ENCODE measurements around the gene FBXO38. TPM values are rescaled to one million over a fixed set of nuclear protein-coding genes. Genes with fewer than 3 reads are reported as not detected.

FBXO38 gene
- total RNA-seq, 2 experiments from 2014 or later: 37.6 to 49.5 TPM

GRCh38 chr5:148418511-148418910, 34.8 kb downstream of the FBXO38 start:
- Histone ChIP-seq H3K9me3 (ENCODE audit: low read length) (no peaks in the 10 kb centered on the region), H3K4me3 (ENCODE audit: low read depth, low read length, poor library complexity, severe bottlenecking) (no peak overlapping the region), H3K4me1 (ENCODE audit: insufficient read depth, low read length, poor library complexity, severe bottlenecking) (no peaks in the 10 kb centered on the region), H4K20me1 (ENCODE audit: insufficient read depth, low read length) (no peaks in the 10 kb centered on the region), H3K79me2 (ENCODE audit: insufficient read depth, low read depth, low read length) (no peaks in the 10 kb centered on the region), H3K27ac (ENCODE audit: low read depth, low read length, poor library complexity, severe bottlenecking) (no peak overlapping the region), H3K9me2 (ENCODE audit: insufficient read depth, low read length) (no peaks in the 10 kb centered on the region), H3K36me3 (ENCODE audit: insufficient read depth, low read length) (peaks cover 92% of the 10 kb centered on the region), H2AFZ (ENCODE audit: low read length) (no peak overlapping the region), H3K4me2 (ENCODE audit: low read length) (no peak overlapping the region)
- ChIA-PET POLR2A (interaction anchor here (2.0 kb wide), 1 partner anchor 10 kb away, joined by 5 read pairs; no protein-coding TSS in a partner anchor), CTCF (ENCODE audit: unreplicated experiment) (no interaction called here)
- BruUV-seq (replicated peaks): no TSS peak
- TF ChIP-seq CTCF (conservative IDR thresholded peaks at IDR 0.05; ENCODE audit: low read length): no peak
- no peak for TF ChIP-seq EZH2phosphoT487 (IDR thresholded peaks at IDR 0.05; ENCODE audit: borderline replicate concordance, low read depth, low read length)
- intact Hi-C loops (cut with micrococcal nuclease; ENCODE audit: unreplicated experiment): no loop called here
- no peak for DNase-seq (ENCODE audit: low spot score)

- ChIA-PET POLR2A (interaction anchor here (0.6 to 2.1 kb wide), 9 partner anchors 8 to 1888 kb away, joined by 3 to 7 read pairs (median 4); no protein-coding TSS in a partner anchor), CTCF (ENCODE audit: unreplicated experiment) (interaction anchor here (1.1 kb wide), 1 partner anchor 32 kb away, joined by 3 read pairs; no protein-coding TSS in a partner anchor)
- Histone ChIP-seq H2AFZ (ENCODE audit: low read length) (no peak overlapping the region), H3K9me3 (ENCODE audit: low read length) (no peaks in the 10 kb centered on the region), H4K20me1 (ENCODE audit: insufficient read depth, low read length) (no peaks in the 10 kb centered on the region), H3K4me1 (ENCODE audit: insufficient read depth, low read length, poor library complexity, severe bottlenecking) (no peaks in the 10 kb centered on the region), H3K79me2 (ENCODE audit: insufficient read depth, low read depth, low read length) (no peaks in the 10 kb centered on the region), H3K9me2 (ENCODE audit: insufficient read depth, low read length) (no peaks in the 10 kb centered on the region), H3K4me2 (ENCODE audit: low read length) (no peak overlapping the region), H3K36me3 (ENCODE audit: insufficient read depth, low read length) (peaks cover 92% of the 10 kb centered on the region), H3K27ac (ENCODE audit: low read depth, low read length, poor library complexity, severe bottlenecking) (no peak overlapping the region), H3K4me3 (ENCODE audit: low read depth, low read length, poor library complexity, severe bottlenecking) (no peak overlapping the region)
- no TSS peak for BruUV-seq (replicated peaks)
- DNase-seq (ENCODE audit: low spot score): no peak
- TF ChIP-seq EZH2phosphoT487 (IDR thresholded peaks at IDR 0.05; ENCODE audit: borderline replicate concordance, low read depth, low read length): no peak
- no peak for TF ChIP-seq CTCF (conservative IDR thresholded peaks at IDR 0.05; ENCODE audit: low read length)
- intact Hi-C loops (cut with micrococcal nuclease; ENCODE audit: unreplicated experiment): no loop called here
Measured at GRCh38 chr5:148421661-148422060, 37.9 kb downstream of the FBXO38 start.

- no peak for DNase-seq (ENCODE audit: low spot score)
- no peaks in the 10 kb centered on the region for H3K9me2 ChIP-seq (ENCODE audit: insufficient read depth, low read length)
- no peak overlapping the region for H3K4me3 ChIP-seq (ENCODE audit: low read depth, low read length, poor library complexity, severe bottlenecking)
- no peaks in the 10 kb centered on the region for H3K79me2 ChIP-seq (ENCODE audit: insufficient read depth, low read depth, low read length)
- no peaks in the 10 kb centered on the region for H4K20me1 ChIP-seq (ENCODE audit: insufficient read depth, low read length)
- no TSS peak for BruUV-seq (replicated peaks)
- intact Hi-C loops (cut with micrococcal nuclease; ENCODE audit: unreplicated experiment): no loop called here
- H3K27ac ChIP-seq (ENCODE audit: low read depth, low read length, poor library complexity, severe bottlenecking): no peak overlapping the region
- ChIA-PET POLR2A (no interaction called here), CTCF (ENCODE audit: unreplicated experiment) (no interaction called here)
- H3K36me3 ChIP-seq (ENCODE audit: insufficient read depth, low read length): peaks cover 88% of the 10 kb centered on the region
- TF ChIP-seq CTCF (conservative IDR thresholded peaks at IDR 0.05; ENCODE audit: low read length) (no peak), EZH2phosphoT487 (IDR thresholded peaks at IDR 0.05; ENCODE audit: borderline replicate concordance, low read depth, low read length) (no peak)
- H3K4me2 ChIP-seq (ENCODE audit: low read length): no peak overlapping the region
- H2AFZ ChIP-seq (ENCODE audit: low read length): no peak overlapping the region
- no peaks in the 10 kb centered on the region for H3K4me1 ChIP-seq (ENCODE audit: insufficient read depth, low read length, poor library complexity, severe bottlenecking)
- no peaks in the 10 kb centered on the region for H3K9me3 ChIP-seq (ENCODE audit: low read length)
Measured at GRCh38 chr5:148425808-148426207, 42.0 kb downstream of the FBXO38 start.
